HUDEP-2 (cell line): ENCODE measurements around the gene STAT5B.
"Not testable (repeated sequence)": the region's sequence is repeated elsewhere in the genome, so short reads cannot be mapped to it uniquely, and the experiment has no call there.

Experiments
- DNase-seq, 76 experiments: peaks; one replicate each; lab custom pipeline; 2025; ENCODE audit not compliant: unreplicated experiment in 76 of 76; lab: John Stamatoyannopoulos, UW

Gene STAT5B

DNA sequence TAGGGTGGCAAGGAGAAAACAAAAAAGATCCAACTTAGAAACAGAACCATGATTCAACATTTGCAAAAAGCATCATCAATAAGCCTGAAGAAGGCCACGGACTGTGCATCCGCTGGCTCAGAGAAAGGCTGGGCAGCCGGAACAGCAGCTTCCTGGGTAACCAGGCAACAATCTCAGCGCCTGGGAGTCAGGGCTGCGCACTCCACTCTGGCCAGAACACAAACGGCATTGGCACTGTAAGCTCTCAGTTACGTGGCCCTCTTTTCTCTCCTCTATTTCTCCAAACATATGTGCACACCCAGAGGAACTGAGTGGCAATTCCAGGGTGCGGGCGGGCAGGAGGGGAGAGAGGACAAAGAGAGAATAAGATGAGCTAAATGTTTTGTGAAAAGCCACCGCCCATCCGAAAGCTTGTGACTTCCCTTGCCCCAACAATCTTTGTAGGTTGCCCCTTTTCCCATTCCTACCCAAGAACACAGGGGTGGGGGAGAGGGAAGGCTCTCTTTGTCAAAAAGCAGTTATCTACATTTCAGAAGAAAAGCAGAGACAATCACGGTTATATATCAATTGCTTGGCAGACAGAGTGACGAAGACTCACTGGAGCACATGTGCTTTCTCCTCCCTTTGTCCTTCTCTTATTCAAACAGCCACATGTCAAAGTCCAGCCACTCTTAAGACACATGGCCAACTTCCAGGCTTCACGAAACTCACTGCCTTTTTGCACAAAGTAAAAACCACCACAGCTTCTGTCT lies 75.3 kb downstream of the STAT5B start:
- no peak for DNase-seq

DNA sequence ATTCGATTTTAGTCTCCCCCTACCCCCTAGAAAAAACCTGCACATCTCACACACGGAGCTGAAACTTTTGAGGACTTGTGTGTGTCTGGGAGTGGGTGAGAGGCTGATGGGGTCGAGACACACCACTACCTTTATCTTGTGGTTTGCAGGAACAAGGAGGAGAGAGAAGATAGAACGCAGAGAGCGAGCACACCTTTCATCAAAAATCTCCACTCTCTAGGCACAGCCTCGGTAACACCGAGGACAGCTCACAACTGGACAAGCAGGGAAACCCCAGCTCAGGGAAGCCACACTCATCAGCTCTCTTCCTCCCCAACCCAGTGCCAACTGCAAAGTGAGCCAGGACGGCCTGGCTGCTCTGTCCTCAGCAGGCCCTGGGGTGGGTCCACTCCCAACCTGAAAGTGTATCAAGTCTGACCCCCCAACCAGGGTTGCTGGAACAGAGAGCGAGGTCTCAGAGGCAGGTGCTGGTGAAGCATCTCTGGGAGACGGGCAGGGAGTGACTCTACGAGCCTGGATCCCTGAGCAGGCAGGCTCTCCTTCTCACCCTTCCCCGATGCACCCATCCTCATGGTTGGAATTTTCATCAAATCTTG lies 76.7 kb downstream of the STAT5B start:
- peak in 1 of 76 experiments; percentile 19 for DNase-seq

DNA sequence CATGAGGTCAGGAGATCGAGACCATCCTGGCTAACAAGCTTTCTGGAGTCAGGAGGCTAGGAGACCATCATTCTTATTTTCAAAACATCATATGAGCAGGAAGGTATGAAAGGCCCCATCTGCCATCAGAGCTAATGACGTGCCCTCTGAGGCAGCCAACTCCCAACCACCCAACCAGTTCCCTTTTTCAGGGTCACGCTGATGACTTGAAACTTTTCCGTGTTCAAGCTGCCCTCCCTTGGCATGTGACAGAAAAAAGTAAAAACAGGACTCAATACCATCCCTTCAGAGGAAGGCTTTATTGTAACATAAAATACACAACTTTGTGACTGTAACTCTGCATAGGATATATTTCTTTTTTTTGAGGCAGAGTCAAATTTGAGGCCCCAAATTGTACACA lies 77.3 kb downstream of the STAT5B start:
- peak in 22 of 76 experiments; percentile 7 to 39 (median 18) for DNase-seq

DNA sequence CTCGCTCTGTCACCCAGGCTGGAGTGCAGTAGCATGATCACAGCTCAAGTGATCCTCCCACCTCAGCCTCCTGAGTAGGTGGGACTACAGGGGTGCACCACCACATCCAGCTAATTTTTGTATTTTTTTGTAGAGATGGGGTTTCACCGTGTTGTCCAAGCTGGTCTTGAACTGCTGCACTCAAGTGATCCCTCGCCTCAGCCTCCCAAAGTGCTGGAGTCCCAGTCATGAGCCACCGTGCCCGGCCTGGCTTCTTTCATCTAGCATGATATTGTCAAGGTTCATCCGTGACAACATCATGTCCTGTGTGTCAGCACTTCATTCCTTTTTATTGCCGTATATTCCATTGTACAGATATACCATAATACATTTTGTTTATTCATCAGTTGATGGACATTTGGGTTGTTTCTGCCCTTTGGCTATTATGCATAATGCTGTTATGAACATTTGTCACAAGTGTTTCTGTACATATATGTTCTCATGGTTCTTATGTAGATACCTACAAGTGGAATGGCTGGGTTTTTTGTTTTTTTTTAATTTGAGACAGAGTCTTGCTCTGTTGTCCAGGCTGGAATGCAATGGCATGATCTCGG lies 78.5 kb downstream of the STAT5B start:
- DNase-seq: no peak

DNA sequence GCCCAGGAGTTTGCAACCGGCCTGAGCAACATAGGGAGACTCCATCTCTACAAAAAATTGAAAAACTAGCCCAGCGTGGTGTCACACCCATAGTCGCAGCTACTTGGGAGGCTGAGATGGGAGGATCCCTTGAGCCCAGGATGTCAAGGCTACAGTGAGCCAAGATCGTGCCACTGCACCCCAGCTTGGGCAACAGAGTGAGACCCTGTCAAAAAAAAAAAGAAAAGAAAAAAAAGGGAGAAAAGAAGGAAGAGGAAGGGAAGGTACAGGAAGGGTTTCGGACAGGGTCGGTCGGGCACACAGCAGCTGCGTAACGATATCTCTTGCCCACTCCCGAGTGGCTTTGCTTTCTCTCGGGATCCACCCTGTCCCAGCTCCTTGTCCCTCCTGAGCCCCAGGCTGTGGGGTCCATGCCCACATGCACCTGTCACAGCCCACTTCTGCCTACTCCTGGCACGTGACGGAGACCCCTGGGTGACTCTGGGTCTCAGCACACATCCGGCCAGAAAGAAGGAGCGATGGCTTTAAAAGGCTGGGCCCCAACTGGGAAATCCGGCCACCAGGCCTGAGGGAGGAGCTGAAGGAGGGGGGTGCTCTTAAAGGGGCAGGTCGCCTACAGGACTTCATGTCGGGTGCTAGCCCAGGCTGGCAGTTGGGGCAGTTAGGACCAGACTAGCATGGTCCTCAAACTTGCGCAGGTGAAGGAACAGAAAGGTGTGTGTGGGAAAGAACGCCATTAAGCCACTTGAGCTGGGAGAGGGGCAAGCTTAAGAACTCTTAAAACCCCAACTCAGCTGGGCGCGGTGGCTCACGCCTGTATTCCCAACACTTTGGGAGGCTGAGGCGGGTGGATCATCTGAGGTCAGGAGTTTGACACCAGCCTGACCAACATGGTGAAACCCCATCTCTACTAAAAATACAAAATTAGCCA lies 82.0 kb downstream of the STAT5B start, which contains the start of gene GHDC:
Gene GHDC (minus strand): TSS at position 526 of the 931 bp plus-strand sequence. CDS start 913 bp downstream, outside the sequence.
- peak in 74 of 76 experiments; percentile 25 to 85 (median 66) for DNase-seq

DNA sequence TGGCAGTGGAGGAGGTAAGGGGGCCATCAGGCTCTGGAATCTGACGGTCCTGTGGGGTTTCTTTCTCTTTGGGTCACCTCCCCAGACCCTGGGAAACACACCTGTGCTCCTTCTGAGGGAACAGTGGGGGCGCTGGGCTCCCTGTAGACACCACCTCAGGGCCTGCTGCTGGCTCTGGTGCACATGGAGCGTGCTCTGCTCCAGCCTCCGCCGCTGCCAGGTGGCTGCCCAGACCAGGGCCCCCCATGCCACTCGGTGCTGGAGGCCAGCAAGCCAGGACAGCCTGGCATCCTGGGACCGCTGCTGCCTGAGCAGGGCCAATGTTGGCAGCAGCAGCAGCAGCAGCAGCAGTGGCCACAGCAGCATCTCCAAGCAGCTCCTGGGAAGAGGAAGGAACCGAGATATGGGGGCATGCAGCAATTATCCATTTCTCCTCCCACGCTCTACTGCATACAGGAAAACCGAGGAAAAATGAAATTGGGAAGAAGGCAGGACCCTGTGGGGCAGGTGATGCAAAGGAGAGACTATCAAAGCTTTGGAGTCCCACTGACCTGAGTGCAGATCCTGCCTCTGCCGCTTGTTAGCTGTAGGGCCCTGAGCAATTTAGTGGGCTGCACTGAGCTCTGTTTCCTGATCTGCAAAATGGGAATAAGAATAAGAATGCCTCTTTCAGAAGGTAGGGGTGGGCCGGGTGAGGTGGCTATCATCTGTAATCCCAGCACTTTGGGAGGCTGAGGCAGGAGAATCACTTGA lies 82.8 kb downstream of the STAT5B start:
- no peak for DNase-seq

DNA sequence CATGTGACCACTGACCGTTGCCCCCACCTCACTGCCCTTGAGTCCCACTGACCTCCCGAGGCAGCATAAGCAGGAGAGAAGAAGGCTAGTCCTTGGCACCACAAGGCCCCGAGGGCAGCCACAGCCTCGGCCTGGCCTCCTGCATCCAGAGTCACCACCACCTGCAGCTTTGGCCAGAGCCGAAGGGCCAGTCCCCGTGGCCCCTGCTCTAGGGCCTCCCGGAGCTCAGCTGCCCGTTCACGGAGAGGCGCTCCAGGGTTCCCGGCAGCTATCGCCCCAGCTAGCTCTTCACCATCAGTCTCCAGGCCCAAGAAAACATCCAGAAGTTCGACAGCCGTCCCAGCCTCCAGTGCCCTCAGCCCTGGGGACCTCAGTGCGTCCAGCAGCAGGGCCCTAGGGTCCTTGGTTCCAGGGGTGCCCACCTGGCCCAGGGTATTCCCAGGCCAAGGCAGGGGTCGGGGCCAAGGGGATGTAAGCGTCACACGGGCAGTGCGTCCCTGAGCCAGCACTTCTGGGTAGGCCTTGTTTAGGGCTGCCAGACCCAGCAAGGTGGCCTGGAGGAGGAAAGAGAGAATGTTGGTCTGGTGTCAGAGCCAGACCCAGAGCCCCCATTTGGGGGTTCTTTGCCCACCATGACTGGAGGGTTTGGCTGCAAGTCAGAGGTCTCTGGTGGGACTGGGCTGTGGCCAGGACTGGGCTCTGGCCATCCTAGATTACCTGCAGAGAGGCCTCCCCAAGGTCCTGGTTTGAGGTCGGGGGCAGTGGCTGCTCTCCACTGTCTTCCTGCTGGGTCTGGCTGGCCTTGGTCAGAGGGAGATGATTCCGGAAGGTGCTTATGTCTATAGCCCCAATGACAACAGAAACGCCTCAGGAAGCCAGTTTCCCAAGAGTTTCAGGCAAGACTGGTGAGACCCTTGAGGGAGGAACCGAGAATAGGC lies 83.7 kb downstream of the STAT5B start:
- no peak for DNase-seq

DNA sequence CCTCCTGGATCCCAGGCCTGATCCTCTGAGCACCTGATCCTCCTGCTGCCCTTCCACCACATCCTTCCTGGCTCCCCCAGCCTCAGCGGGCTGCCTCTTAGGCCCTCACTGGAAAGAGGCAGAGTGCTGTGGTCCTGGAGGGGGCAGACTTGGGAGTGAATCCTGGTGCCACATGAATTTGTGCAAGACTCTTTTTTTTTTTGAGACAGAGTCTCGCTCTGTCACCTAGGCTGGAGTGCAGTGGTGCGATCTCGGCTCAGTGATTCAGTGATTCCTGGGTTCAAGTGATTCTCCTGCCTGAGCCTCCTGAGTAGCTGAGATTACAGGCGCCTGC lies 84.9 kb downstream of the STAT5B start:
- DNase-seq: no peak

DNA sequence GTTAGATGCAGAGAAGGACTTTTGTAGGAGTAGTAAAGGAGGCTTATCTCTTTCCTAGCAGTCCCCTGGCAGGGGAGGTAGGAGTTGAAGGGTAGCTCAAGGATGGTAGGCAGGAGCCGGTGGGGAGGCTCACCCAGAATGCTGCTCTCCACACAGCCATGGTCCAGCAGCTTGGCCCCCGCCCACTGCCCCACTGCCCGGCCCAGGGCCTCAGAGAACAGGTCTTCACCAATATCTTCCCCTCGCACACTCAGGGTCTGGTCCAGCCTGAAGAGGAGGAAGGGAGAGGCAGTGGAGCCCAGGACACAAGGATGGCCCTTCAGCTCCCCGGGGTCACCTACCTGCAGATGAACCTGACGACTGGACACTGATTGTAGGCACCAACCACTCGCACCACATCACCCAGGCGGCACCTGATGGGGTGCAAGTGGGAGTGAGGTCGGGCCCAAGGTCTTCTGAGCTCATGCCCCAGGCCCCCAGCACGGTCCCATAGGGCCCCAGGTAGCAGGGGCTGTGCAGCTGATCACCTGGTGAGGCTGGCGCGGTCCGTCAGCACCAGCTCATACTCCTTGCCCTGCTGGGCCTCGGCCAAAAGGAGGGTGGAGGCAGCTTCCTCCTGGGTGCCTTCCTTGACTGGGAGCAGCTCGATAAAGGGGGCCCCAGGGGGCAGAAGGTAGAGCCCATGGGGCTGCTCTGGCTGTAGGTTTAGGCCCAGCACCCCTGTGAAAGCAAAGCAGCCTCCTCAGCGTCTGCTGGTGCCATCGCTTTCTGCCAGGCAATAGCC lies 85.5 kb downstream of the STAT5B start:
- DNase-seq: peak in 9 of 76 experiments; percentile 2 to 40 (median 15)

DNA sequence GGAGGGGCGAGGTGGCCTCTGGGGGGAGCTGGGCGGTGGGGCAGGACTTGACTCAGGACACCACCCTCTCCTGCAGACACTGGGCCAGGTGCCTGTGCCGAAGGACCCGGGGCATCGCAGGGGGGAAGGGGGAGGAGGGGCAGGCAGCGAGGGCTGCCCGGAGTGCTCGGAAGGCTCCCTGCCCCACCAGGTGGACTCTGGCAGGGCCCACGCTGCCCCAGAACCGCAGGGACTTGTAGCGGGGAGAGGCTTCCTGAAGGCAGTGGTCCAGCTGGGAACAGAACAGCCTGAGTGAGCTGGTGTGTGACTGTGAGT lies 86.6 kb downstream of the STAT5B start:
- no peak for DNase-seq

DNA sequence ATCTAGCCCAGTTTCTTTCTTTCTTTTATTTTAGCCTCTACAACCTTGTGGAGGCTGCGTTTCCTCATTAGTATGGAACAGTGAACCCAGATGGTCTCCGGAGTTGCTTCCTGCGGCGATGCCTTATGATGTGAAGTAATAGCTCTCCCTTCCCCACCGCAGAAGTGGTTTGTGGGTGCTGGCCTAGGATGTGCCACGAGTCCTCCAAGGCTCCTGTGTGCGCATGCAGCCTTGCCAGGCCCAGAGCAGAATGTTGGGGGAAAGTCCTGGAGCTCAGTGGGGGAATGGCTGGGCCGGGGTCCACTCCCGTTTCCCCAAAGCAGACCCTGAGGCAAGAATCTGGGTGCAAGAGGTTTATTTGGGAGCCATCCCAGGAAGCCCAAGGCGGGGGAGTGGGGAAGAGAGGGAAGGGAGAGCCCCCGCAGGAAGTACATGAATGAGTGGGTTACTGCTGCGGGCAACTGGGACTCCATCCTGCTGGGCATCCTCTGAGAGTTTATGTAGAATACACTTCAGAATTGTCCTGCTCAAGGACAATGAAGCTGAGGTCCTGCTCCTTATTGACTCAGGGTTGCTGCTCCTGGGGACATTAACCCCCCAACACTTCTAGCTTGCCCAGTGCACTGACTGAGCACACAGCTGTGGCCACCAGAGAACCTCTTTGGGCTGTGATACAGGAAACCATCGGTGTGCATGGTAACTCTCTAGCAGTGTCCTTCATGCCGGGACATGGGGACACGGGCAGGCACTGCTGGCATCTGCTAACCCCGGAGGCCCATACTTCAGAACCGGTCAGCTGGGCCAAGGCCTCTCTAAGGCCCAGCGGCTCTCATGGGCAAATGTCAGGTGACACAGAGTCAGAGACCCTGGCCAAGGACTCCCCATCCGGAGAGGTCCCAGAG lies 87.2 kb downstream of the STAT5B start:
- DNase-seq: no peak

DNA sequence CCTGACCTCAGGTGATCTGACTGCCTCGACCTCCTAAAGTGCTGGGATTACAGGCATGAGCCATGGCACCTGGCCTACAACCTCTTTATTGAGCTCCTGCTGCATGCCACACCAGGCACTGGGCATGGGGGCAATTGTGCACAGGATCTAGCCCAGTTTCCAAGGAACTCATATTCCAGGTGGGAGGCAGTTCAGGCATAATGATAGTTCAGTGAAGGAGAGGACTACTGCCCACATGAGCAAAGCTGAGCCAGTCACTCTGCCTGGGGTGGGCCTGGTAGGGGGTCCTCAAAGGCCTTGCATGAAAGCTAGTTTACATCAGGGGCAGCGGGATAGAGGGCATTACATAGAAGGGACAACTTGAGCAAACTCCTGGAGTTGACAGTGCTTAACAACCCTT lies 88.4 kb downstream of the STAT5B start:
- DNase-seq: no peak

DNA sequence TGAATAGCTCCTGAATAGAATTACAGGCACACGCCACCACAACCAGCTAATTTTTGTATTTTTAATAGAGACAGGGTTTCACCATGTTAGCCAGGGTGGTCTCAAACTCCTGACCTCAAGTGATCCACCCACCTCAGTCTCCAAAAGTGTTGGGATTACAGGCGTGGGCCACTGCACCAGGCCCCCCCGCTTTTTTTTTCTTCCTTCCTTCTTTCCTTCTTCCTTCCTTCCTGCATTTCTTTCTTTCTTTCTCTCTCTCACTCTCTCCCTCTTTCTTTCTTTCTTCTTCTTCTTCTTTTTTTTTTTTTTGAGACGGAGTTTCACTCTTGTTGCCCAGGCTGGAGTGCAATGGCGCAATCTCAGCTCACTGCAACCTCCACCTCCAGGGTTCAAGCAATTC lies 90.0 kb downstream of the STAT5B start:
- not testable (repeated sequence) for DNase-seq

DNA sequence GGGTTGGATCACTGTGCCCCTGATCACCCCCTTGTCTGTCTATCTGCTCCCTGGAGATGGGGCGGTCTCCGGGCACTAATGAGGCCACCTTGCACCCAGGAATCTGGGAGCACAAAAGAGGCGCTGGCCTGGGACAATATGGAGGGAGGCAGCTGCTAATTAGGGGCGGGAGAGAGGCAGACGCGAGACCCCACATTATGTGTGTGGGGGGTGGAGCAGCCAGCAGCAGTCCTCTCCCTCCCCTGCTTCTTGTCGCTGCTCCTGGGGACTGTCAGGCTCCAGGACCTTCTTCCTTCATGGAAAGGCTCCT lies 90.6 kb downstream of the STAT5B start:
- no peak for DNase-seq

DNA sequence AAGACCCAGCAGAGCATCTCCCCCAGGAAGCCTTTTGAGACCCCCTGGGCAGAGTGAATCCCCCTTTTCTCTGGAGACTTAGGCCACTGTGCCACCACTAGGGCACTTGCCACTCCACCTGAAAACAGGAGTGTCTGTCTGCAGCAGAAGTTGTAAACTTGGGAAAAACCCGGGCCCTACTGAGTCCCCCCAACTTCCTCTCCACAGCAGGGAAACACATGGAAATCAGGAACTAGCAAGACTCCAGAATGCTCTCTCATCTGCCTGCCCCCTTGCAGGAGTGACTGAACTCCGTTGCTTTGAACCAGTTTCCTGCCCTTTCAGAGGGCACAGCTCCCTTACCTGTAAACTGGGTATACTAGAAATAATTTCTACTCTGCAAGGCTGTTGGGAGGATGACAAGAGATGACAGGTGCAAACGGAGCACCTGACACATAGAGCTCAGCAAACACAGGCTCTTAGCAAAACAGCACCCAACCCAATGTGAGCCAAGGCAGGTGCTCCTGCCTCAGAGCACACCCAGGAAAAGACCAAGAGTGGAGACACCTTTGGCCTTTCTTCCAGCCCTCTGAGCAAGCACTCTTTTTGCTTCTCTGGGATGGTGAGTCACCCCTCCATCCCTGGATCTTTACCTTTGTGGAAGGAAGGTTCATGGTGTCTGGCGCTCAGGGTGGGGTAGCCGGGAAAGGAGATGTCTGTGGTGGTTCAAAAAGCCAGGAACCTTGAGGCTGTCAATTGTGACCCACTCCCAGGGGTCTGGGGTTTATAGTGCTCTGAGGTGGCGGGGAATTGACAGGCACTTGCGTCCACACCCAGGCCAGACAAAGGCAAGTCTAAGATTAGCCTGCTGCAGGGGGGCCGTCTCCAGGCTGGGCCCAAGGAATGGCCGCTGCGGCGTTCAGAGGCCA lies 91.2 kb downstream of the STAT5B start, which contains the start of gene HCRT:
Gene HCRT (minus strand): TSS at position 740 of the 908 bp plus-strand sequence. CDS start 87 bp downstream, at position 653.
- no peak for DNase-seq
